Smooth muscle cell (in vitro differentiated cells): ENCODE data around the gene TBC1D8B. TPM values are rescaled to one million over a fixed set of nuclear protein-coding genes. Genes with fewer than 3 reads are reported as not detected.

ENCODE experiments used
- DNase-seq: peaks from one replicate; lab custom pipeline; 2025; ENCODE audit not compliant: unreplicated experiment; lab: John Stamatoyannopoulos, UW
- H2AFZ ChIP-seq: fragments of 200-600 bp; sonication (generic); 2 replicates; pipeline ENCODE4 v1.6.0; 2016; ENCODE audit warnings: antibody characterized with exemption, low read depth, mild to moderate bottlenecking
- H3F3A ChIP-seq: fragments of 200-600 bp; sonication (generic); 2 replicates; pipeline ENCODE4 v1.6.0; 2017; ENCODE audit warnings: antibody characterized with exemption, low read depth
- H3K27ac ChIP-seq: fragments of 200-600 bp; sonication (generic); 2 replicates; pipeline ENCODE4 v1.5.1; 2016; ENCODE audit warnings: low read depth, mild to moderate bottlenecking
- H3K27me3 ChIP-seq: fragments of 200-600 bp; sonication (generic); 2 replicates; pipeline ENCODE4 v1.6.1; 2016; ENCODE audit warnings: low read depth, mild to moderate bottlenecking
- H3K36me3 ChIP-seq: fragments of 200-600 bp; sonication (generic); 2 replicates; pipeline ENCODE4 v1.5.1; 2016; ENCODE audit warnings: low read depth
- H3K4me1 ChIP-seq: fragments of 200-600 bp; sonication (generic); 2 replicates; pipeline ENCODE4 v1.5.1; 2016; ENCODE audit warnings: low read depth
- H3K4me2 ChIP-seq: fragments of 200-600 bp; sonication (generic); 2 replicates; pipeline ENCODE4 v1.6.0; 2016; ENCODE audit warnings: mild to moderate bottlenecking
- H3K4me3 ChIP-seq: fragments of 200-600 bp; sonication (generic); 2 replicates; pipeline ENCODE4 v1.5.1; 2016; ENCODE audit warnings: mild to moderate bottlenecking
- H3K79me2 ChIP-seq: fragments of 200-600 bp; sonication (generic); 2 replicates; pipeline ENCODE4 v1.6.0; 2016; ENCODE audit warnings: low read depth, mild to moderate bottlenecking
- H3K9ac ChIP-seq: fragments of 200-600 bp; sonication (generic); 2 replicates; pipeline ENCODE4 v1.6.0; 2016; ENCODE audit warnings: low read depth
- H3K9me3 ChIP-seq: fragments of 200-600 bp; sonication (generic); replicated peaks from 2 replicates; pipeline ENCODE4 v1.5.1; 2016; ENCODE audit warnings: low read depth
- H4K20me1 ChIP-seq: fragments of 200-600 bp; sonication (generic); 2 replicates; pipeline ENCODE4 v1.6.0; 2016; ENCODE audit warnings: low read depth
- WGBS: methylation state at CpG from one replicate; pipeline ENCODE4 v1.1.7; 2016; ENCODE audit warnings: low lambda C conversion rate; 5-methylcytosine and 5-hydroxymethylcytosine counted together
- polyA plus RNA-seq: library from polyadenylated mRNA; unstranded; fragments of >200 nt; fragmentation: Nextera tagmentation; extraction: Ambion mirVana; gene quantifications from 2 replicates; pipeline ENCODE4 v1.2.1, GENCODE V29; 2016
- total RNA-seq: library from RNA; depleted of rRNA; stranded (reverse); fragments of >200 nt; gene quantifications from 2 replicates; pipeline ENCODE4 v1.2.3, GENCODE V29; 2014
- TF ChIP-seq, protein P1 (sequence below): fragments of 200-600 bp; sonication (generic); IDR thresholded peaks from 2 replicates; pipeline ENCODE4 v1.5.1; 2017; ENCODE audit warnings: borderline replicate concordance, mild to moderate bottlenecking, antibody characterized with exemption; ENCODE audit not compliant: insufficient read depth, poor library complexity, severe bottlenecking

The TBC1D8B gene
- total and polyA plus RNA-seq, 2 experiments from 2014 or later, result 9.2 to 21.8 TPM

DNA sequence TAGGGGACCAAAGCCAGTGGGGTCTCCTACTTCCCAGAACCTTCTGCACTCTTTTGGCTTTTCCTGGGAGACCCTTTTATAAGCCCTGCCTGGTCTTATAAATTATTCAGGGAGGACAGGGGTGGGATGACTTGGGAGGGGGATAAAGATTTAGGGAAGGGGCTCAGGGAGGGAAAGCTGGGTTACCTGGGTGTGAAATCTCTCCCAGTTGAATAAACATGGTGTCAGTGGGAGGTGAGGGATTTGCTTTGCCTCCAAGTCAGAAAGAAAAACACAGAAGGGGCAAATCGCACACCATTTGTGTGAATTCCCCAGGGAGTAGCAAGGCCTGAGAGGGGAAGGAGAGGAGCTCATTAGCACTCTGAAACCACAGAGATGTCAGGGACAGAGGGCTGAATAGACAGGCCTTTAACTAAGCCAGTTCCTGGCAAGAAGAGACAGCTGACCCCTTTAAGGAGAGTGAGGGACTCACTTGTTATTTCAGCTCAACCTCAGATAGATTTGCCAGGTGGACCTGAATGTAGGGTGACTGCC is 100.9 kb downstream of the TBC1D8B start, which contains the start of gene RIPPLY1:
Gene RIPPLY1, minus strand, starts transcription at position 51 of the 534 bp plus-strand sequence. CDS start 54 bp downstream, outside the sequence.
- H3F3A ChIP-seq, result no peaks in the 10 kb centered on the region
- no peak within 1 kb of the TSS for H3K4me2 ChIP-seq
- no peaks in the 10 kb centered on the region for H4K20me1 ChIP-seq
- H3K36me3 ChIP-seq, result no peaks in the 10 kb centered on the region
- no peak within 1 kb of the TSS for H2AFZ ChIP-seq
- no peaks in the 10 kb centered on the region for H3K27me3 ChIP-seq
- no peak within 1 kb of the TSS for H3K4me3 ChIP-seq
- no peak within 1 kb of the TSS for H3K9ac ChIP-seq
- no peaks in the 10 kb centered on the region for H3K4me1 ChIP-seq
- TF ChIP-seq, protein P1, sequence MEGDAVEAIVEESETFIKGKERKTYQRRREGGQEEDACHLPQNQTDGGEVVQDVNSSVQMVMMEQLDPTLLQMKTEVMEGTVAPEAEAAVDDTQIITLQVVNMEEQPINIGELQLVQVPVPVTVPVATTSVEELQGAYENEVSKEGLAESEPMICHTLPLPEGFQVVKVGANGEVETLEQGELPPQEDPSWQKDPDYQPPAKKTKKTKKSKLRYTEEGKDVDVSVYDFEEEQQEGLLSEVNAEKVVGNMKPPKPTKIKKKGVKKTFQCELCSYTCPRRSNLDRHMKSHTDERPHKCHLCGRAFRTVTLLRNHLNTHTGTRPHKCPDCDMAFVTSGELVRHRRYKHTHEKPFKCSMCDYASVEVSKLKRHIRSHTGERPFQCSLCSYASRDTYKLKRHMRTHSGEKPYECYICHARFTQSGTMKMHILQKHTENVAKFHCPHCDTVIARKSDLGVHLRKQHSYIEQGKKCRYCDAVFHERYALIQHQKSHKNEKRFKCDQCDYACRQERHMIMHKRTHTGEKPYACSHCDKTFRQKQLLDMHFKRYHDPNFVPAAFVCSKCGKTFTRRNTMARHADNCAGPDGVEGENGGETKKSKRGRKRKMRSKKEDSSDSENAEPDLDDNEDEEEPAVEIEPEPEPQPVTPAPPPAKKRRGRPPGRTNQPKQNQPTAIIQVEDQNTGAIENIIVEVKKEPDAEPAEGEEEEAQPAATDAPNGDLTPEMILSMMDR, result no peak
- H3K79me2 ChIP-seq, result no peaks in the 10 kb centered on the region
- WGBS, result 94% methylated on average over 1 of the region's 1 CpG
- no peak within 1 kb of the TSS for H3K27ac ChIP-seq
- no peak for DNase-seq
- no peaks in the 10 kb centered on the region for H3K9me3 ChIP-seq

DNA sequence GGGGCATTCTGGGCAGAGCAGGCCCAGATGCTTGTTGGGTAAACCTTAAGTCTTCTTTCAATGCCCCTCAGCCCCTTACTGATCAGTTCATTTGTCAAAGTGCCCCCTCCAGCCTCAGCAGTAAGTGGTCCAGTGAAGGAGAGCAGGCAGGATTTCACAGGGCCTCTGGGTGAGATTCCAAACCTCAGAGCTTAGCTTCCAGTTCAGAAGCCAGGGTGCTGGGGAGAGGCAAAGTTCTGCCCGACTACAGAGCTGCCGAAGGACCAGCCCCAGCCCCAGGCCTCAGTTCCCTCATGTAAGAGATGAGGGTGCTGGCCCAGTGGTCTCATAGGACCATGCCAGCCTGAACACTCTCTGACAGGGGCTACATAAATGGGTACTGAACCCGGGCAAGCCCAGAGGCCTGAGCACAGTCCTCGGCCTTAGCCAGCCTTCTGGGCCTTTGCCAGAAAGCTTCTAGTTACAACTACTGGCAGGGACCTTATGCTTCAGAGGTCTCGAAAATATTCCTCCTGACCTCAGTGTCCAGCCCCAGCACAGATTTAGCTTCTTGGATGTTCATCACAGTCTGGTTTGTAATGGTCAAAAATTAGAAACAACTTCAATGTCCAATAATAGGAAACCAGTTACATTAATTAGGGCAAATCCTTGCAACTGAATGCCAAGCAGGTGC is 101.5 kb downstream of the TBC1D8B start:
- Histone ChIP-seq H3K9ac (no peak overlapping the region), H3K4me3 (no peak overlapping the region), H3K27ac (no peak overlapping the region), H3K27me3 (no peaks in the 10 kb centered on the region), H3K4me2 (no peak overlapping the region), H3K36me3 (no peaks in the 10 kb centered on the region), H2AFZ (no peak overlapping the region), H3K4me1 (no peaks in the 10 kb centered on the region), H3K79me2 (no peaks in the 10 kb centered on the region), H4K20me1 (no peaks in the 10 kb centered on the region), H3F3A (no peaks in the 10 kb centered on the region), H3K9me3 (no peaks in the 10 kb centered on the region)
- DNase-seq, result no peak
- WGBS, result 80% methylated on average over 5 of the region's 5 CpGs
- TF ChIP-seq, protein P1, result no peak

- no peak overlapping the region for H3K4me2 ChIP-seq
- H3K9me3 ChIP-seq, result no peaks in the 10 kb centered on the region
- WGBS, result 70% methylated on average over 5 of the region's 5 CpGs
- H3K9ac ChIP-seq, result no peak overlapping the region
- no peaks in the 10 kb centered on the region for H3K4me1 ChIP-seq
- no peak overlapping the region for H3K4me3 ChIP-seq
- H3F3A ChIP-seq, result no peaks in the 10 kb centered on the region
- no peaks in the 10 kb centered on the region for H3K27me3 ChIP-seq
- TF ChIP-seq, protein P1, result no peak
- H3K79me2 ChIP-seq, result no peaks in the 10 kb centered on the region
- no peak overlapping the region for H3K27ac ChIP-seq
- H3K36me3 ChIP-seq, result no peaks in the 10 kb centered on the region
- H2AFZ ChIP-seq, result no peak overlapping the region
- no peaks in the 10 kb centered on the region for H4K20me1 ChIP-seq
- no peak for DNase-seq
These were observed 102.7 kb downstream of the TBC1D8B start for GRCh38 chrX:106905064-106905708.
